ENCODE results near the gene ITGAV. TPM values are rescaled to one million over a fixed set of nuclear protein-coding genes. Genes with fewer than 3 reads are reported as not detected.

The ITGAV gene
- total RNA-seq, 1 donor: 311 TPM

DNA sequence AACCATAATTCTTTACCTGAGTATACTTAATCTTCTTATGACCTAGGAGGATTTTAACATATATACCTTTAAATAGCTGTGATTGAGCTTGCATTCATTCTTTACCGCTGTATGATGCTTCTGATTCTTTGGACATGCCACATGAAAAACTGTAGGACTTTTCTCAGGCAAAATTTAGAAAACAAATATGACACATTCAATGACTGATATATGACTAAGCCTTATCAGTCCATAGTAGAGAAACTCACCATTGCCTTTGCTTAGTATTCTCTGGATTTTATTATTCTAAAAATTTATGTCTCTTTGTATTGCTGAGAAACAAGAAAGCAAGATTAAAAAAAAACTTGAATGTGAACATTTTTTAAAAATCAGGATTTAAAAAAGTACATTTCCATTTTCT is 107.7 kb downstream of the ITGAV start:
- peak; percentile 63 for DNase-seq (ENCODE audit: insufficient read length, low spot score, missing footprints)
- Histone ChIP-seq H3K27me3 (ENCODE audit: insufficient read depth, low read length) (no peaks in the 10 kb centered on the region), H3K9me3 (ENCODE audit: low read depth, low read length) (no peaks in the 10 kb centered on the region), H3K27ac (ENCODE audit: low read depth, low read length) (peak overlapping the region; percentile 58), H3K79me2 (ENCODE audit: insufficient read depth, low read length) (peaks cover 54% of the 10 kb centered on the region), H3K36me3 (ENCODE audit: insufficient read depth, low read length) (no peaks in the 10 kb centered on the region), H3K4me2 (ENCODE audit: insufficient read depth, low read length) (no peak overlapping the region), H2AFZ (ENCODE audit: low read length) (no peak overlapping the region), H4K20me1 (ENCODE audit: insufficient read depth, low read length) (peaks cover 3% of the 10 kb centered on the region), H3K4me3 (ENCODE audit: insufficient read depth, low read length) (no peak overlapping the region), H3K4me1 (ENCODE audit: insufficient read depth, low read length) (peaks cover 18% of the 10 kb centered on the region)
- TF ChIP-seq, protein P1, sequence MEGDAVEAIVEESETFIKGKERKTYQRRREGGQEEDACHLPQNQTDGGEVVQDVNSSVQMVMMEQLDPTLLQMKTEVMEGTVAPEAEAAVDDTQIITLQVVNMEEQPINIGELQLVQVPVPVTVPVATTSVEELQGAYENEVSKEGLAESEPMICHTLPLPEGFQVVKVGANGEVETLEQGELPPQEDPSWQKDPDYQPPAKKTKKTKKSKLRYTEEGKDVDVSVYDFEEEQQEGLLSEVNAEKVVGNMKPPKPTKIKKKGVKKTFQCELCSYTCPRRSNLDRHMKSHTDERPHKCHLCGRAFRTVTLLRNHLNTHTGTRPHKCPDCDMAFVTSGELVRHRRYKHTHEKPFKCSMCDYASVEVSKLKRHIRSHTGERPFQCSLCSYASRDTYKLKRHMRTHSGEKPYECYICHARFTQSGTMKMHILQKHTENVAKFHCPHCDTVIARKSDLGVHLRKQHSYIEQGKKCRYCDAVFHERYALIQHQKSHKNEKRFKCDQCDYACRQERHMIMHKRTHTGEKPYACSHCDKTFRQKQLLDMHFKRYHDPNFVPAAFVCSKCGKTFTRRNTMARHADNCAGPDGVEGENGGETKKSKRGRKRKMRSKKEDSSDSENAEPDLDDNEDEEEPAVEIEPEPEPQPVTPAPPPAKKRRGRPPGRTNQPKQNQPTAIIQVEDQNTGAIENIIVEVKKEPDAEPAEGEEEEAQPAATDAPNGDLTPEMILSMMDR (IDR thresholded peaks at IDR 0.05; ENCODE audit: extremely low read depth, low read depth, low read length): no peak

DNA sequence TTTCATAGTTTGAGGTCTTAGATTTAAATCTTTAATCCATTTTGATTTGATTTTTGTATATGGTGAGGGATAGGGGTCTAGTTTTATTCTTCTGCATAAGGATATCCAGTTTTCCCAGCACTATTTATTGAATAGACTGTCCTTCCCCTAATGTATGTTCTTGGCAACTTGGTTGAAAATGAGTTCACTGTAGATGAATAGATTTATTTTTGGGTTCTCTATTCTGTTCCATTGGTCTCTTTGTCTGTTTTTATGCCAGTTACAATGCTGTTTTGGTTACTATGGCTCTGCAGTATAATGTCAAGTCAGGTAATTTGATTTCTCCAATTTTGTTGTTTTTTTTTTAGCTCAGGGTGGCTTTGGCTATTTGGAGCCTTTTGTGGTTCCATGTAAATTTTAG is 109.9 kb downstream of the ITGAV start:
- Histone ChIP-seq H3K79me2 (ENCODE audit: insufficient read depth, low read length) (peaks cover 56% of the 10 kb centered on the region), H2AFZ (ENCODE audit: low read length) (no peak overlapping the region), H3K4me1 (ENCODE audit: insufficient read depth, low read length) (peaks cover 14% of the 10 kb centered on the region), H3K27ac (ENCODE audit: low read depth, low read length) (no peak overlapping the region), H3K36me3 (ENCODE audit: insufficient read depth, low read length) (no peaks in the 10 kb centered on the region), H3K4me2 (ENCODE audit: insufficient read depth, low read length) (no peak overlapping the region), H3K27me3 (ENCODE audit: insufficient read depth, low read length) (no peaks in the 10 kb centered on the region), H3K9me3 (ENCODE audit: low read depth, low read length) (no peaks in the 10 kb centered on the region), H4K20me1 (ENCODE audit: insufficient read depth, low read length) (peaks cover 3% of the 10 kb centered on the region), H3K4me3 (ENCODE audit: insufficient read depth, low read length) (no peak overlapping the region)
- no peak for DNase-seq (ENCODE audit: insufficient read length, low spot score, missing footprints)
- TF ChIP-seq, protein P1 (IDR thresholded peaks at IDR 0.05; ENCODE audit: extremely low read depth, low read depth, low read length): no peak

DNA sequence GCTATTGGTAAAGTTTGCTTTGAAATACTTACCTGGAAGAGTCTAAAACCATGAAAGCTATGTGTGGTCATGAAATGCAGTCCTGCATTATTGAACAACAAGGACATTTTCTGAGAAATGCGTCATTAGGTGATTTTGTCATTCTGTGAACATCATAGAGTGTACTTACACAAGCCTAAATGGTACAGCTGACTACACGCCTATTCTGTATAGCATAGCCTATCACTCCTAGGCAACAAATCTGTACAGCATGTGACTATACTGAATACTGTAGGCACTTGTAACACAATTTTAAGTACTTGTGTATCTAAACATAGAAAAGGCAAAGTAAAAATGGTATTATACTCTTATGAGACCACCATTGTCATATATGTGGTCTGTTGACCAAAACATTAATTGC is 112.2 kb downstream of the ITGAV start:
- Histone ChIP-seq H3K4me1 (ENCODE audit: insufficient read depth, low read length) (peaks cover 6% of the 10 kb centered on the region), H3K9me3 (ENCODE audit: low read depth, low read length) (no peaks in the 10 kb centered on the region), H3K27ac (ENCODE audit: low read depth, low read length) (no peak overlapping the region), H3K27me3 (ENCODE audit: insufficient read depth, low read length) (no peaks in the 10 kb centered on the region), H3K79me2 (ENCODE audit: insufficient read depth, low read length) (peaks cover 40% of the 10 kb centered on the region), H2AFZ (ENCODE audit: low read length) (no peak overlapping the region), H4K20me1 (ENCODE audit: insufficient read depth, low read length) (no peaks in the 10 kb centered on the region), H3K36me3 (ENCODE audit: insufficient read depth, low read length) (no peaks in the 10 kb centered on the region), H3K4me2 (ENCODE audit: insufficient read depth, low read length) (no peak overlapping the region), H3K4me3 (ENCODE audit: insufficient read depth, low read length) (no peak overlapping the region)
- TF ChIP-seq, protein P1 (IDR thresholded peaks at IDR 0.05; ENCODE audit: extremely low read depth, low read depth, low read length): no peak
- no peak for DNase-seq (ENCODE audit: insufficient read length, low spot score, missing footprints)

DNA sequence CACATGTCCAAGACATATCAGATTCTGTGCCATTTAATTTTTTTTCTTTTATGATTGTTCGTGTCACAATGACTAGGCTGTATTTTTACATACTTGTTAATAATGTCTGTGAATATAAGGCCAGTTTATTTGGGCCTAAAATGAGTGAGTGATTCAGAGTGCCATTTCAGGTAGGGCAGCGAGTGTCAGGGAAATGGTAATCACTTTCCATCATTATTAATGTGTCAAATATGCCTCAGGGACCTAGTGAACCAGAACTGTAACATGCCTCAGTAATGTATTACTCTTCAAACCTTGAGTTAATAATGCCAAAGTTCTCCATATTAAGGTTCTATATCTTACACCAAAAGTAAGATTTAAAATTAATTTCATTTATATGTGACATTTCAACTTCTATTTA is 112.6 kb downstream of the ITGAV start:
- Histone ChIP-seq H2AFZ (ENCODE audit: low read length) (no peak overlapping the region), H3K79me2 (ENCODE audit: insufficient read depth, low read length) (peaks cover 39% of the 10 kb centered on the region), H3K4me3 (ENCODE audit: insufficient read depth, low read length) (no peak overlapping the region), H3K4me2 (ENCODE audit: insufficient read depth, low read length) (no peak overlapping the region), H3K27ac (ENCODE audit: low read depth, low read length) (no peak overlapping the region), H3K4me1 (ENCODE audit: insufficient read depth, low read length) (peaks cover 6% of the 10 kb centered on the region), H4K20me1 (ENCODE audit: insufficient read depth, low read length) (no peaks in the 10 kb centered on the region), H3K36me3 (ENCODE audit: insufficient read depth, low read length) (no peaks in the 10 kb centered on the region), H3K9me3 (ENCODE audit: low read depth, low read length) (no peaks in the 10 kb centered on the region), H3K27me3 (ENCODE audit: insufficient read depth, low read length) (no peaks in the 10 kb centered on the region)
- no peak for DNase-seq (ENCODE audit: insufficient read length, low spot score, missing footprints)
- TF ChIP-seq, protein P1 (IDR thresholded peaks at IDR 0.05; ENCODE audit: extremely low read depth, low read depth, low read length): no peak

Measured in osteoblast (primary cell).